Parathyroid adenoma (tissue), 2 donors: Measurements from ENCODE around the gene PAWR.
"Not testable (repeated sequence)": the region's sequence is repeated elsewhere in the genome, so short reads cannot be mapped to it uniquely, and the experiment has no call there.

Experiments used
- H2AFZ ChIP-seq: fragments of 300-600 bp; sonication (generic); one replicate; pipeline ENCODE4 v1.7.0; 2017; ENCODE audit warnings: antibody characterized with exemption, mild to moderate bottlenecking
- H3K27ac ChIP-seq: fragments of 300-600 bp; sonication (generic); one replicate; pipeline ENCODE4 v1.7.0; 2017
- H3K27me3 ChIP-seq: fragments of 300-600 bp; sonication (generic); one replicate; pipeline ENCODE4 v1.7.0; 2017; ENCODE audit warnings: low read length; ENCODE audit not compliant: control insufficient read depth, insufficient read depth
- H3K36me3 ChIP-seq: fragments of 300-600 bp; sonication (generic); one replicate; pipeline ENCODE4 v1.7.0; 2017; ENCODE audit warnings: low read length; ENCODE audit not compliant: control insufficient read depth, insufficient read depth
- H3K4me1 ChIP-seq: fragments of 300-600 bp; sonication (generic); one replicate; pipeline ENCODE4 v1.7.0; 2017; ENCODE audit warnings: control low read depth
- H3K4me2 ChIP-seq: fragments of 300-600 bp; sonication (generic); one replicate; pipeline ENCODE4 v1.7.0; 2017; ENCODE audit warnings: low read length
- H3K4me3 ChIP-seq: fragments of 300-600 bp; sonication (generic); one replicate; pipeline ENCODE4 v1.7.0; 2017; ENCODE audit warnings: low read depth, low read length
- H3K79me2 ChIP-seq: fragments of 300-600 bp; sonication (generic); one replicate; pipeline ENCODE4 v1.7.0; 2017; ENCODE audit warnings: control low read depth
- H3K9ac ChIP-seq: fragments of 300-600 bp; sonication (generic); one replicate; pipeline ENCODE4 v1.7.0; 2017; ENCODE audit warnings: mild to moderate bottlenecking
- H3K9me3 ChIP-seq: fragments of 300-600 bp; sonication (generic); one replicate; pipeline ENCODE4 v1.7.0; 2017; ENCODE audit warnings: low read length; ENCODE audit not compliant: control insufficient read depth
- CTCF ChIP-seq: fragments of 300-600 bp; sonication (generic); IDR thresholded peaks from one replicate; pipeline ENCODE4 v1.7.0; 2017; ENCODE audit warnings: antibody characterized with exemption, mild to moderate bottlenecking
- donor health status: primary hyperparathyroidism.

The PAWR gene

GRCh38 chr12:79657136-79657535 lies 33.6 kb downstream of the PAWR start:
- no peak overlapping the region for H3K9ac ChIP-seq
- no peak overlapping the region for H3K4me3 ChIP-seq
- no peak for TF ChIP-seq CTCF
- H3K9me3 ChIP-seq = no peaks in the 10 kb centered on the region
- no peak overlapping the region for H2AFZ ChIP-seq
- H3K79me2 ChIP-seq = peaks cover 56% of the 10 kb centered on the region
- no peak overlapping the region for H3K27ac ChIP-seq
- peaks cover 6% of the 10 kb centered on the region for H3K4me1 ChIP-seq
- no peak overlapping the region for H3K4me2 ChIP-seq
- H3K27me3 ChIP-seq = no peaks in the 10 kb centered on the region
- no peaks in the 10 kb centered on the region for H3K36me3 ChIP-seq

- no peak overlapping the region for H3K9ac ChIP-seq
Measured at GRCh38 chr12:79655036-79655435, 35.7 kb downstream of the PAWR start.

GRCh38 chr12:79652521-79652920 lies 38.2 kb downstream of the PAWR start:
- Histone ChIP-seq H2AFZ (no peak overlapping the region), H3K36me3 (no peaks in the 10 kb centered on the region), H3K9me3 (no peaks in the 10 kb centered on the region), H3K9ac (no peak overlapping the region), H3K27me3 (no peaks in the 10 kb centered on the region), H3K4me1 (peaks cover 14% of the 10 kb centered on the region), H3K4me3 (no peak overlapping the region), H3K79me2 (peaks cover 50% of the 10 kb centered on the region), H3K4me2 (no peak overlapping the region), H3K27ac (no peak overlapping the region)
- no peak for TF ChIP-seq CTCF

More at GRCh38 chr12:79655036-79655435, 35.7 kb downstream of the PAWR start:
- Histone ChIP-seq H3K4me3 (no peak overlapping the region), H3K27ac (no peak overlapping the region), H3K27me3 (no peaks in the 10 kb centered on the region), H3K9me3 (no peaks in the 10 kb centered on the region), H2AFZ (no peak overlapping the region), H3K4me1 (peaks cover 14% of the 10 kb centered on the region), H3K4me2 (no peak overlapping the region), H3K36me3 (no peaks in the 10 kb centered on the region), H3K79me2 (peaks cover 54% of the 10 kb centered on the region)
- TF ChIP-seq CTCF = no peak

GRCh38 chr12:79650440-79650839 lies 40.3 kb downstream of the PAWR start:
- Histone ChIP-seq H3K79me2 (peaks cover 37% of the 10 kb centered on the region), H3K4me2 (no peak overlapping the region), H3K36me3 (no peaks in the 10 kb centered on the region), H3K27me3 (no peaks in the 10 kb centered on the region), H2AFZ (no peak overlapping the region), H3K9ac (no peak overlapping the region), H3K4me3 (no peak overlapping the region), H3K4me1 (peaks cover 9% of the 10 kb centered on the region), H3K9me3 (no peaks in the 10 kb centered on the region), H3K27ac (no peak overlapping the region)
- no peak for TF ChIP-seq CTCF

GRCh38 chr12:79648881-79649280 lies 41.9 kb downstream of the PAWR start:
- Histone ChIP-seq H3K27ac (no peak overlapping the region), H3K9me3 (no peaks in the 10 kb centered on the region), H3K4me2 (no peak overlapping the region), H3K36me3 (no peaks in the 10 kb centered on the region), H3K79me2 (peaks cover 28% of the 10 kb centered on the region), H3K27me3 (no peaks in the 10 kb centered on the region), H3K4me3 (no peak overlapping the region), H2AFZ (no peak overlapping the region), H3K4me1 (peaks cover 14% of the 10 kb centered on the region), H3K9ac (no peak overlapping the region)
- TF ChIP-seq CTCF = no peak

GRCh38 chr12:79646843-79647242 lies 43.9 kb downstream of the PAWR start:
- not testable (repeated sequence) for H2AFZ ChIP-seq, H3K36me3 ChIP-seq, H3K27me3 ChIP-seq, H3K4me3 ChIP-seq, H3K4me2 ChIP-seq, H3K9me3 ChIP-seq, H3K27ac ChIP-seq, H3K9ac ChIP-seq
- H3K79me2 ChIP-seq = peaks cover 26% of the 10 kb centered on the region
- H3K4me1 ChIP-seq = peaks cover 18% of the 10 kb centered on the region
